Tibial artery (tissue), 4 donors: ENCODE data around the gene TPK1.

ENCODE experiments used
- DNase-seq, 2 donors: peaks; one replicate each; pipeline ENCODE4 v3.0.0-alpha.2; 2019
- H3K27ac ChIP-seq, 2 donors: fragments of 200-600 bp; sonication (generic) in 1 of 2; 1 replicate in 1 of 2; 2 replicates in 1 of 2; pipeline ENCODE4 v1.5.1; 2018 to 2019; ENCODE audit warnings: mild to moderate bottlenecking in 1 of 2
- H3K27me3 ChIP-seq, 2 donors: fragments of 200-600 bp; sonication (generic) in 1 of 2; one replicate each; pipeline versions ENCODE4 v1.5.1 to v1.6.0; 2016 to 2019
- H3K36me3 ChIP-seq, 3 donors: fragments of 200-600 bp; sonication (generic) in 2 of 3; one replicate each; pipeline ENCODE4 v1.5.1; 2016 to 2019; ENCODE audit warnings: mild to moderate bottlenecking in 2 of 3
- H3K4me1 ChIP-seq, 4 donors: fragments of 200-600 bp; sonication (generic) in 2 of 4; 1 replicate in 3 of 4; 2 replicates in 1 of 4; pipeline ENCODE4 v1.5.1; 2016 to 2019
- H3K4me3 ChIP-seq, 2 donors: fragments of 200-600 bp; sonication (generic) in 1 of 2; 1 replicate in 1 of 2; 2 replicates in 1 of 2; pipeline ENCODE4 v1.5.1; 2018 to 2019; ENCODE audit warnings: mild to moderate bottlenecking in 2 of 2
- H3K9me3 ChIP-seq, 3 donors: fragments of 200-600 bp; sonication (generic) in 1 of 3; one replicate each; pipeline ENCODE4 v1.5.1; 2016 to 2019
- CTCF ChIP-seq, 2 experiments: fragments of 200-600 bp in 1 of 2; fragments of 450-650 bp in 1 of 2; IDR thresholded peaks; one replicate each; pipeline ENCODE4 v1.5.1; 2017 to 2019; ENCODE audit warnings: antibody characterized with exemption in 2 of 2, mild to moderate bottlenecking in 1 of 2, moderate library complexity in 1 of 2
- intact Hi-C: fragments of 100-400 bp; cut with DNase I; formaldehyde crosslinking; loops from one replicate; pipeline ENCODE4 v1.15.0; 2023; ENCODE audit warnings: low total_unique reads

TPK1 gene

GRCh38 chr7:144415858-144416257 is 420.0 kb downstream of the TPK1 start:
- DNase-seq = no peak
- no peaks in the 10 kb centered on the region for H3K27me3 ChIP-seq
- no peak overlapping the region for H3K27ac ChIP-seq
- intact Hi-C loops = no loop called here
- H3K4me3 ChIP-seq = no peak overlapping the region
- no peaks in the 10 kb centered on the region for H3K9me3 ChIP-seq
- no peaks in the 10 kb centered on the region for H3K4me1 ChIP-seq
- H3K36me3 ChIP-seq = no peaks in the 10 kb centered on the region
- no peak for TF ChIP-seq CTCF (IDR thresholded peaks at IDR 0.05)

GRCh38 chr7:144414815-144415214 is 421.0 kb downstream of the TPK1 start:
- intact Hi-C loops = no loop called here
- H3K27ac ChIP-seq = no peak overlapping the region
- H3K27me3 ChIP-seq = no peaks in the 10 kb centered on the region
- no peak for TF ChIP-seq CTCF (IDR thresholded peaks at IDR 0.05)
- no peak for DNase-seq
- H3K4me3 ChIP-seq = no peak overlapping the region
- no peaks in the 10 kb centered on the region for H3K9me3 ChIP-seq
- no peaks in the 10 kb centered on the region for H3K36me3 ChIP-seq
- no peaks in the 10 kb centered on the region for H3K4me1 ChIP-seq

- intact Hi-C loops = no loop called here
- Histone ChIP-seq H3K4me3 (no peak overlapping the region), H3K27ac (no peak overlapping the region), H3K9me3 (no peaks in the 10 kb centered on the region), H3K27me3 (peaks cover 0 to under 1% of the 10 kb centered on the region in 2 donors), H3K36me3 (no peaks in the 10 kb centered on the region), H3K4me1 (peaks cover 0 to 7% (median 5%) of the 10 kb centered on the region in 4 donors)
- TF ChIP-seq CTCF (IDR thresholded peaks at IDR 0.05) = no peak
- DNase-seq = no peak
These were observed 425.4 kb downstream of the TPK1 start for GRCh38 chr7:144410441-144410840.

- Histone ChIP-seq H3K27ac (no peak overlapping the region), H3K9me3 (no peaks in the 10 kb centered on the region), H3K36me3 (no peaks in the 10 kb centered on the region), H3K27me3 (peaks cover 0 to 5% of the 10 kb centered on the region in 2 donors), H3K4me1 (peaks cover 0 to 7% (median 5%) of the 10 kb centered on the region in 4 donors), H3K4me3 (no peak overlapping the region)
- intact Hi-C loops = no loop called here
- DNase-seq = no peak
- no peak for TF ChIP-seq CTCF (IDR thresholded peaks at IDR 0.05)
These were observed 427.7 kb downstream of the TPK1 start for GRCh38 chr7:144408121-144408520.

- intact Hi-C loops = no loop called here
- Histone ChIP-seq H3K9me3 (no peaks in the 10 kb centered on the region), H3K27me3 (peaks cover 0 to 6% of the 10 kb centered on the region in 2 donors), H3K27ac (no peak overlapping the region), H3K4me3 (no peak overlapping the region), H3K36me3 (no peaks in the 10 kb centered on the region), H3K4me1 (peaks cover 0 to 7% (median 5%) of the 10 kb centered on the region in 4 donors)
- TF ChIP-seq CTCF (IDR thresholded peaks at IDR 0.05) = no peak
- no peak for DNase-seq
These were observed 428.5 kb downstream of the TPK1 start for GRCh38 chr7:144407266-144407931.
